GM08714 (cell line): ENCODE results near the gene ABCA7.

Experiments
- H3K4me3 ChIP-seq: fragments of 200-500 bp; sonication (Bioruptor generic); 2 replicates; pipeline ENCODE4 v1.5.1; 2014; ENCODE audit warnings: mild to moderate bottlenecking, low read length, inconsistent platforms
- ZNF274 ChIP-seq: IDR thresholded peaks from 2 replicates; pipeline ENCODE4 v1.6.1; 2012; ENCODE audit warnings: mild to moderate bottlenecking, low read depth, low read length

Gene ABCA7

GRCh38 chr19:1069009-1069779 lies 29.3 kb downstream of the ABCA7 start:
- no peak for TF ChIP-seq ZNF274
- peak overlapping the region; percentile 90; the same call in 1 of the 2 replicates for H3K4me3 ChIP-seq

DNA sequence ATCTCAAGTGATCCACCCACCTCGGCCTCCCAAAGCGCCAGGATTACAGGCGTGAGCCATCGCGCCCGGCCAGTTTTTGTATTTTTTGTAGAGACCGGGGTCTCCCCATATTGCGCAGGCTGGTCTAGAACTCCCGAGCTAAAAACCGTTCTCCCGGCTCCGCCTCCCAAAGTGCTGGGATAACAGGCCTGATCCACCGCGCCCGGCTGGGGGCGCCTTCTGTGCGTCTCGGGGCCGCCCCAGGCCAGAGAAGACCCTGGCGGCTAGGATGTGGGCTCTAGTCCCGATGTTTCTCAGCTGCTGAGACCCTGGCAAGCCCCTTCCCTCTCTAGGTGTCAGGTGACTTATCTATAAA lies 30.6 kb downstream of the ABCA7 start:
- no peak for TF ChIP-seq ZNF274
- no peak overlapping the region for H3K4me3 ChIP-seq

DNA sequence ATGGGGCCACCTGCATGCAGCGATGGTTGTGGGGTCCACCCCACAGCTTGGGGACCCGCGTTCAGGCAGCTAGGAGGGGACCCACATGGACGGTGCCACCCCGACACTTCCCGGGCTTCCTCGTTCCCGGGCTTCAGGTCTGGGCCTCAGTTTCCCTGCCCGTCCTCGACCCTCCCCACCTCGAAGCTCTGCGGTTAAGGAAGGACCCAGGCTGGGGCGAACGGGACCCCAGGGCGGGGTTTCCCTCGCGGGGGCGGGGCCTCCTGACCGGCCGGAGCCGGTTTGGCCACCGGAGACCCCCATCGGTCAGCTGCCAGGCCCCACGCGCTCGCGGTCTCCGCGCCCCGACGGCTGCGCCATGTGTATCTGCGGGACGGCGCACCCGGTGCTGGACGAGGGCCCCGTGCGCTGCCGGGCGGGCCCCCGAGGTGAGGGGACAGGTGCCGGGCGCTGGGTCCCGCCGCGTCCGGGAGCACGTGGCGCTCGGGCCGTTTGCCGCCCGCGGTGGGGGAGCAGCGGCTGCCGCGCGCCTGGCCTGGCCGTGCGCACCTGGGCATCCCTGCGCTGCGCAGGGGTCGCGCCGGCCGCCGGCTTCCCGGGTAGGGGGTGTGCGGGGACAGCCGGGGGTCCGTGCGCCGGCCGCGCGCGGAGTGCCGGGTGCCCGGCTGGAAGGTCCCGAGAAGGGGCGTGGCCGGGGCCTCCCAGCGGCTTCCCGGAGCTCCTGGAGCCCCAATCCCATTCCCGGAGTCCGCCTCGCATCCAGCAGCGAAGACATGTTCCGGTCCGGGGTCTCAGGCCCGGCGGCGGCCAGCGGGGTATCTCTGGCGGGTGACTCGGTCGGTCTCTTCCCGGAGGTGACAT lies 31.3 kb downstream of the ABCA7 start:
- TF ChIP-seq ZNF274: no peak
- no peak overlapping the region for H3K4me3 ChIP-seq

GRCh38 chr19:1072371-1073015 lies 32.6 kb downstream of the ABCA7 start:
- TF ChIP-seq ZNF274: no peak
- no peak overlapping the region for H3K4me3 ChIP-seq

- no peak for TF ChIP-seq ZNF274
These were observed 33.4 kb downstream of the ABCA7 start for GRCh38 chr19:1073063-1073955.

DNA sequence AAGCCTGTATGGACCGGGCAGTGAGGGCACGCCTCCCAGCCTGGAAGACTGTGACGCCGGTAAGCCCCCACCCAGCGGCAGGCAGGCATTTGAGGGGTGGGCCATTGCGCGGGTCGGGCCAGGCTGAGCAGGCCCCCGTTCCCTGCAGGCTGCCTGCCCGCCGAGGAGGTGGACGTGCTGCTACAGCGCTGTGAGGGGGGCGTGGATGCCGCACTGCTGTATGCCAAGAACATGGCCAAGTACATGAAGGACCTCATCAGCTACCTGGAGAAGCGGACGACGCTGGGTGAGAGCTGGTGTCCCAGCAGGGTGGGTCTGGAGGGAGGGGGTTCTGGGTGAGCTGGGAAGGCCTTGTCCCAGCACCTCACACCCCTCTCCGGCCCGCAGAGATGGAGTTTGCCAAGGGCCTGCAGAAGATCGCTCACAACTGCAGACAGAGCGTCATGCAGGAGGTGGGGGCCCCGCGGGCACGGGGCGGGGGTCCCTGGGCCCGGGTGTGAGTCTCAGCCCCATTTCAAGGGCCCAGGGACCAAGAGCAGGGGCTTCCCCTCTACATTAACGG lies 34.1 kb downstream of the ABCA7 start:
- no peak overlapping the region; the same call in 1 of the 2 replicates for H3K4me3 ChIP-seq
- no peak for TF ChIP-seq ZNF274

More at GRCh38 chr19:1073063-1073955, 33.4 kb downstream of the ABCA7 start:
- no peak overlapping the region for H3K4me3 ChIP-seq

DNA sequence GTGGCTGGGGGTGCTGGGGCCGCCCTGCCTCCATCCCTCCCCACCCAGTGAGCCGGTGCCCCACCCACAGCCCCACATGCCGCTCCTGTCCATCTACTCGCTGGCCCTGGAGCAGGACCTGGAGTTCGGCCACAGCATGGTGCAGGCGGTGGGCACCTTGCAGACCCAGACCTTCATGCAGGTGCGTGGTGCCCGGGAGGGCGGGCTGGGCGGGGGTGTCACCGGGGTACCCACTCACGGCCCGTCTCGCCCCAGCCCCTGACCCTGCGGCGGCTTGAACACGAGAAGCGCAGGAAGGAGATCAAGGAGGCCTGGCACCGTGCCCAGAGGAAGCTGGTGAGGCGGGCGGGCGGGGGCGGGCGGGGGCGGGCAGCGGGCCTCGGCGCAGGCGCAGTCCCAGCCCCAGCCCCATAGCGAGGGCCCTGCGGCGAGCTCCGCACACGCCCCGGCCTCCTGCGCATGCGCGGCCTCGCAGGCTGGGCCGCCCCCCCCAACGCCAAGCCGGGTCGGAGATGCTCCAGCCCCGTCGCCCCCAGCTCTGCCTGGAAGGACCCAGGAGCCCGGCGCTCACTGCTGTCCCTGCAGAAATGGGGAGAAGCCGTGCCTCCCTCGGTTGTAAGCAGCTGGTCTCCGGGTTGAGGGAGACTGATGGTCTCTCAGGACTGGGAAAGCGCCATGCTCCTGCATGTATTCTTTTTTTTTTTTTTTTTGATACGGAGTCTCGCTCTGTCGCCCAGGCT lies 34.8 kb downstream of the ABCA7 start:
- TF ChIP-seq ZNF274: no peak
- H3K4me3 ChIP-seq: no peak overlapping the region; the same call in 1 of the 2 replicates

DNA sequence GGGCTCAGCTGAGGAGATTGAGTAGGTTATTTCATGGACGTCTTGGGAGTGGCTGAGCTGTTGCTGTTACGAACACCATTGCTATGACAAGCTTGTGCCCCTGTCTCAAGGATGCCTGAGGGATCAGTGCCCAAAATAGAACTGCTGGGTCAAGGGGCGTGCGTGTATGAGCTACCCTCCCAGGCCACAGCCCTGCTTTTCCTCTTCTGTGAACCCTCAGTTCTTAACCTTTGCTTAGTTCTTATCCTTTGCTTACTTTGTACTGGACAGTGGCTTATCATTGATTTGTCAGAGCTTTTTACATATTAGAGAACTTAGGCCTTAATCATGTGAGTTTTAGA lies 36.1 kb downstream of the ABCA7 start:
- no peak for TF ChIP-seq ZNF274
- H3K4me3 ChIP-seq: no peak overlapping the region

DNA sequence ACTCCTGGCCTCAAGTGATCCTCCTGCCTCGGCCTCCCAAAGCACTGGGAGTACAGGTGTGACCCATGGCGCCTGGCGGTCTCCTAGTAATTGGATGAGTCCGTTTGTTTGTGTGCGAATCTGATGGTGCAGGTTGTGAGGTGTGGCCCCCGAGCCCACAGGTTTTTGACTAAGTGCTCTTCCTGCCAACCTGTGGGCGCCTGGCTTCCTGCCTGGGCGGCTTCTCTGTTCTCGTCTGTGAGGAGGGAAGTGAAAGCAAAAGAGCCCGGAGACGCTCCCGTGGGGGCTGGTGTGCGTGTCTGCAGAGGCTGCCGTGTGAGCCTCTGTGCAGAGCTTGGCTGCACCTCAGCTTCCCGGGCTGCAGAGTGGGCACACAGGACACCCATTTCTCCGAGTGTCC lies 37.0 kb downstream of the ABCA7 start:
- TF ChIP-seq ZNF274: no peak
- no peak overlapping the region; the same call in 1 of the 2 replicates for H3K4me3 ChIP-seq

DNA sequence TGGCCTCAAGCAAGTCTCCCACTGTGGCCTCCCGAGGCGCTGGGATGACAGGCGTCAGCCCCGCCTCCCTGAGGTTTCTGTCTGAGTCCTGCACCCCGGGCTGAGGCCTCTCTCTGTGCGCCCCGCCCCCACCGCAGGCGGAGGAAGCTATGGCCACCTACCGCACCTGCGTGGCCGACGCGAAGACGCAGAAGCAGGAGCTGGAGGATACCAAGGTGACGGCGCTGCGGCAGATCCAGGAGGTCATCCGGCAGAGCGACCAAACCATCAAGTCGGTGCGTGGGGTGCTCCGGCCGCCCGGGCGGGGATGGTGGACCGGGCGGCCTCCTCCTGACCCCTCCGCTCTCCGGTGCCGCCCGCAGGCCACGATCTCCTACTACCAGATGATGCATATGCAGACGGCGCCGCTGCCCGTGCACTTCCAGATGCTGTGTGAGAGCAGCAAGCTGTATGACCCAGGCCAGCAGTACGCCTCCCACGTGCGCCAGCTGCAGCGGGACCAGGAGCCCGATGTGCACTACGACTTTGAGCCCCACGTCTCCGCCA lies 39.7 kb downstream of the ABCA7 start:
- no peak overlapping the region for H3K4me3 ChIP-seq
- TF ChIP-seq ZNF274: no peak

DNA sequence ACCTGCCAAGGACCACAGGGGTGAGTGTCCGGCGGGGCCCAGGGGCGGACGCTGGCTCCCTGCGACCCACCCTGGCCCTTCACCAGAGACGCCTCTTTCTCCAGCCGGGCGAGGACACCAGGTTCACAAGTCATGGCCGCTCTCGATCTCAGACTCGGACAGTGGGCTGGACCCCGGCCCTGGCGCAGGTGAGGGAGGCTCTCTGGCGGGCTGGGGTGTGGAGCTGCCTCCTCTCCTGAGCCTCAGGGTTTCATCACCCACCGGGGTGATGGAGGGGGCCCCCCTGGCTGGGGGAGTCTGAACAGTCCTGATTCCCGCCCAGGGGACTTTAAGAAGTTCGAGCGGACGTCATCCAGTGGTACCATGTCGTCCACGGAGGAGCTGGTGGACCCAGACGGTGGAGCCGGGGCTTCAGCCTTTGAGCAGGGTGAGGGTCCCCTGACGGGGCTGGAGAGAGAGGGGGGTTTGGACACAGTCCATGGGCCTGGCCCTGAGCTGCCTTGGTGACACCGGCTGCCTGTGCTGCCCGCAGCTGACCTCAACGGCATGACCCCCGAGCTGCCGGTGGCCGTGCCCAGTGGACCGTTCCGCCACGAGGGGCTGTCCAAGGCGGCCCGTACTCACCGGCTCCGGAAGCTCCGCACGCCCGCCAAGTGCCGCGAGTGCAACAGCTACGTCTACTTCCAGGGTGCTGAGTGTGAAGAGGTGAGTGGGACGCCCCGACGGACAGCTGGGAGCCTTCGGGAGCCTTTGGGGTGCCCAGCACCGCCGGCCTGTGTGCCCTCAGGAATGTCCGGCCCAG lies 40.7 kb downstream of the ABCA7 start:
- no peak overlapping the region for H3K4me3 ChIP-seq
- no peak for TF ChIP-seq ZNF274
